ENCODE data around the gene PRPF40B. TPM values are rescaled to one million over a fixed set of nuclear protein-coding genes. Genes with fewer than 3 reads are reported as not detected.

The PRPF40B gene
- total and polyA plus RNA-seq, 9 of the 15 experiments (the other 6 are each of a cell fraction or from before 2014, with no cell fraction given) = 0.55 to 10.6 (median 4.8) TPM

DNA sequence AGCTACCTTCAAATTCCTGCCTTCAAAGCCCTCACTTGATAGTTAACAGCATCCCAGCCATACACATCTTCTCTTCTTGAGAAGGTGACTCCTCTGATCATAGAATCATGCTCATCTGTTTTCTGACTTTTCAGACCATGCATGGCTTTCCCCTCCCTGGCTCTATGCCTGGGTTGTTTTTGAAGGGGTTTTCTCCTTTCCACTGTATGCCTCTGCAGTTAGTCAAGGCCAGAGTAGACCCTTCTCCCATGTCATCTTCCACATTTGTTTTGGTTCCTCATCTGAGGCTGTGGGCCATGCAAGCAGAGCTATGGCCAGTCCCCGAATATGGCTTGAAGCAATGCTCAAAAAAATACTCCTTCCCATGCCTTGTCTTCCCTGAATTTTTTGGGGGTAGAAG lies 41.2 kb upstream of the PRPF40B start:
- no peak for ATAC-seq
- H3K36me3 ChIP-seq (ENCODE audit: control insufficient read depth, insufficient read depth, low read length) = peaks cover 40% of the 10 kb centered on the region; the same call in 2 of the 3 replicates
- H3K9me1 ChIP-seq (ENCODE audit: control insufficient read depth, insufficient read depth, low read length) = peaks cover 6% of the 10 kb centered on the region
- in situ Hi-C loops (cut with MboI) (no loop called here), intact Hi-C loops (cut with micrococcal nuclease) (no loop called here)
- peaks cover 4% of the 10 kb centered on the region; the same call in 2 of the 3 replicates for H3K79me2 ChIP-seq (ENCODE audit: control insufficient read depth, insufficient read depth, low read length)
- WGBS (ENCODE audit: insufficient coverage, low coverage, missing lambda C conversion rate) = 89% methylated on average over 1 of the region's 1 CpG
- no peak overlapping the region for H2AFZ ChIP-seq (ENCODE audit: low read depth, low read length)
- TF ChIP-seq ZNF133 (CRISPR knock-in tag; IDR thresholded peaks at IDR 0.05) (no peak), RBM25 (IDR thresholded peaks at IDR 0.05; ENCODE audit: low read depth, low read length, severe bottlenecking) (no peak)
- TF ChIP-seq, protein P1, sequence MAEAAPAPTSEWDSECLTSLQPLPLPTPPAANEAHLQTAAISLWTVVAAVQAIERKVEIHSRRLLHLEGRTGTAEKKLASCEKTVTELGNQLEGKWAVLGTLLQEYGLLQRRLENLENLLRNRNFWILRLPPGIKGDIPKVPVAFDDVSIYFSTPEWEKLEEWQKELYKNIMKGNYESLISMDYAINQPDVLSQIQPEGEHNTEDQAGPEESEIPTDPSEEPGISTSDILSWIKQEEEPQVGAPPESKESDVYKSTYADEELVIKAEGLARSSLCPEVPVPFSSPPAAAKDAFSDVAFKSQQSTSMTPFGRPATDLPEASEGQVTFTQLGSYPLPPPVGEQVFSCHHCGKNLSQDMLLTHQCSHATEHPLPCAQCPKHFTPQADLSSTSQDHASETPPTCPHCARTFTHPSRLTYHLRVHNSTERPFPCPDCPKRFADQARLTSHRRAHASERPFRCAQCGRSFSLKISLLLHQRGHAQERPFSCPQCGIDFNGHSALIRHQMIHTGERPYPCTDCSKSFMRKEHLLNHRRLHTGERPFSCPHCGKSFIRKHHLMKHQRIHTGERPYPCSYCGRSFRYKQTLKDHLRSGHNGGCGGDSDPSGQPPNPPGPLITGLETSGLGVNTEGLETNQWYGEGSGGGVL (CRISPR knock-in tag; IDR thresholded peaks at IDR 0.05) = no peak
- H4K20me1 ChIP-seq (replicated peaks; ENCODE audit: control insufficient read depth, insufficient read depth, low read length) = peaks cover 16% of the 10 kb centered on the region; the same call in 1 of the 2 replicates
- peaks cover 5 to 19% of the 10 kb centered on the region in 2 experiments; a peak in 4 of 5 replicates for H3K4me1 ChIP-seq (replicated peaks in 1 of 2; ENCODE audit: control insufficient read depth in 2 of 2, insufficient read depth in 2 of 2, low read length in 2 of 2)
- H3K9ac ChIP-seq (ENCODE audit: insufficient read depth in 1 of 2, low read depth in 2 of 2, low read length in 2 of 2) = no peak overlapping the region
- FAIRE-seq = no peak
- H3K4me3 ChIP-seq = no peak overlapping the region
- ChIA-PET POLR2A (no interaction called here), CTCF (ENCODE audit: low intra/inter-chr PET ratio) (interaction anchor here (2.9 kb wide), 1 partner anchor 29 kb away, joined by 20 read pairs; no protein-coding TSS in a partner anchor)
- no peak overlapping the region for H3K27ac ChIP-seq (ENCODE audit: extremely low read depth, low read depth, low read length)
- H3K4me2 ChIP-seq (ENCODE audit: insufficient read depth, low read length) = no peak overlapping the region
- H3K9me3 ChIP-seq (replicated peaks; ENCODE audit: control insufficient read depth, insufficient read depth, low read depth, low read length) = no peaks in the 10 kb centered on the region
- no TSS peak for BruUV-seq (replicated peaks)
- no peak for DNase-seq (ENCODE audit: extremely low read depth in 1 of 4, low spot score in 3 of 4)
- no peaks in the 10 kb centered on the region for H3K27me3 ChIP-seq (ENCODE audit: control insufficient read depth in 2 of 2, insufficient read depth in 2 of 2, low read length in 2 of 2)

Data from K562 (cell line).